ENCODE measurements around the gene EMC10. TPM values are rescaled to one million over a fixed set of nuclear protein-coding genes. Genes with fewer than 3 reads are reported as not detected.
A peak's percentile ranks its signal among the peaks of the same experiment; 100 is the strongest.
"Not testable (repeated sequence)": the region's sequence is repeated elsewhere in the genome, so short reads cannot be mapped to it uniquely, and the experiment has no call there.

The EMC10 gene
- total RNA-seq, 2 experiments from 2014 or later: 33.4 to 34.7 TPM

- CTCF ChIA-PET: interaction anchor here (1.2 kb wide), 1 partner anchor 92 kb away, joined by 3 read pairs; no protein-coding TSS in a partner anchor
- H3K4me3 Mint-ChIP-seq: no peak overlapping the region
- no peak overlapping the region for H3K27ac Mint-ChIP-seq
- DNase-seq: no peak
- H3K27me3 Mint-ChIP-seq: peaks cover 8% of the 10 kb centered on the region
- intact Hi-C loops (cut with DNase I, micrococcal nuclease): no loop called here
- POLR2A ChIA-PET: no interaction called here
- H3K4me1 Mint-ChIP-seq: no peaks in the 10 kb centered on the region
- H3K36me3 Mint-ChIP-seq (ENCODE audit: low read depth): no peaks in the 10 kb centered on the region
- no peak for ATAC-seq
- no peaks in the 10 kb centered on the region for H3K9me3 Mint-ChIP-seq (ENCODE audit: low read depth)
These were observed 9.6 kb upstream of the EMC10 start for GRCh38 chr19:50466706-50467039.

- H3K4me1 Mint-ChIP-seq: no peaks in the 10 kb centered on the region
- no peaks in the 10 kb centered on the region for H3K36me3 Mint-ChIP-seq (ENCODE audit: low read depth)
- ATAC-seq (no peak), DNase-seq (no peak)
- intact Hi-C loops (cut with DNase I, micrococcal nuclease): no loop called here
- H3K27me3 Mint-ChIP-seq: peaks cover 8% of the 10 kb centered on the region
- H3K4me3 Mint-ChIP-seq: no peak overlapping the region
- H3K27ac Mint-ChIP-seq: no peak overlapping the region
- no peaks in the 10 kb centered on the region for H3K9me3 Mint-ChIP-seq (ENCODE audit: low read depth)
- POLR2A ChIA-PET: no interaction called here
- CTCF ChIA-PET: interaction anchor here (1.1 to 1.2 kb wide), 2 partner anchors 44 to 92 kb away, joined by 3 read pairs; partner anchors contain the start of gene JOSD2
These were observed 8.7 kb upstream of the EMC10 start for GRCh38 chr19:50467566-50467965.

DNA sequence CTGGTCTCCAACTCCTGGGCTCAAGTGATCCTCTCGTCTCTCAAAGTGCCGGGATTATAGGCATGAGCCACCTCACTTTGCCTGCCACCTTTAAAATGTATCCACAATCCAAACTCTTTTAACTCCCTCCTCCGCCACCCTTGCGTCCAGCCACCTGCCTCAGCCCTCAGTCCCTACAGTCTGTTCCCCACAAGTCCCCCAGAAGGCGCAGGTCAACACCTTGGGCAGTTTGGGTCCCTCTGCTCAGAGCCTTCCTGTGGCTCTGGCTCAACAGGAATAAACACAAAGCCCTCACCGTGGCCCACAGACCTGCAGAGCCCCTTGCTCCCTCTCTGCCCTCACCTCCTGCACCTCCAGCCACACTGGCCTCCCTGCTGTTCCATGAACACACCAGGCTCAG is 7.5 kb upstream of the EMC10 start:
- CTCF ChIA-PET: interaction anchor here (0.6 kb wide), 1 partner anchor 25 kb away, joined by 3 read pairs; no protein-coding TSS in a partner anchor

DNA sequence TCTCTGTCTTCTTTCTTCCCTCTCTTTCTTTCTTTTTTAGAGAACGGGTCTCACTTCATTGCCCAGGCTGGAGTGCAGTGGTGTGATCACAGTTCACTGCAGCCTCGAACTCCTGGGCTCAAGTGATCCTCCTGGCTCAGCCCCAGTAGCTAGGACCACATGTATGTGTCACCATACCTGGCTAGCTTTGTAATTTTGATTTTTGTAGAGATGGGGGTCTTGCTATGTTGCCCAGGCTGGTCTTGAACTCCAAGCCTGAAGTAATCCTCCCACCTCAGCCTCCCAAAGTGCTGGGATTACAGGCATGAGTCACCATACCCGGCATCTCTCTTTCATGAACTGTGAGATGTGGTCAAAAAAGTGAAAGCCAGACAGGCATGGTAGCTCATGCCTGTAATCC is 3.0 kb upstream of the EMC10 start:
- H3K27ac Mint-ChIP-seq; DNase-seq; H3K27me3 Mint-ChIP-seq; POLR2A ChIA-PET; H3K4me3 Mint-ChIP-seq; ATAC-seq; H3K9me3 Mint-ChIP-seq (ENCODE audit: low read depth); intact Hi-C loops (cut with DNase I, micrococcal nuclease): not testable (repeated sequence)
- CTCF ChIA-PET: interaction anchor here (0.5 kb wide), 2 partner anchors 13 to 16 kb away, joined by 3 to 4 read pairs; no protein-coding TSS in a partner anchor
- peaks cover 14% of the 10 kb centered on the region for H3K4me1 Mint-ChIP-seq
- peaks cover 10% of the 10 kb centered on the region for H3K36me3 Mint-ChIP-seq (ENCODE audit: low read depth)

More for the DNA sequence above, 7.5 kb upstream of the EMC10 start:
- peaks cover 5% of the 10 kb centered on the region for H3K27me3 Mint-ChIP-seq
- POLR2A ChIA-PET: no interaction called here
- H3K9me3 Mint-ChIP-seq (ENCODE audit: low read depth): no peaks in the 10 kb centered on the region
- no peak overlapping the region for H3K4me3 Mint-ChIP-seq
- intact Hi-C loops (cut with DNase I, micrococcal nuclease): no loop called here
- H3K27ac Mint-ChIP-seq: no peak overlapping the region
- DNase-seq: no peak
- H3K36me3 Mint-ChIP-seq (ENCODE audit: low read depth): no peaks in the 10 kb centered on the region
- ATAC-seq: no peak
- no peaks in the 10 kb centered on the region for H3K4me1 Mint-ChIP-seq

DNA sequence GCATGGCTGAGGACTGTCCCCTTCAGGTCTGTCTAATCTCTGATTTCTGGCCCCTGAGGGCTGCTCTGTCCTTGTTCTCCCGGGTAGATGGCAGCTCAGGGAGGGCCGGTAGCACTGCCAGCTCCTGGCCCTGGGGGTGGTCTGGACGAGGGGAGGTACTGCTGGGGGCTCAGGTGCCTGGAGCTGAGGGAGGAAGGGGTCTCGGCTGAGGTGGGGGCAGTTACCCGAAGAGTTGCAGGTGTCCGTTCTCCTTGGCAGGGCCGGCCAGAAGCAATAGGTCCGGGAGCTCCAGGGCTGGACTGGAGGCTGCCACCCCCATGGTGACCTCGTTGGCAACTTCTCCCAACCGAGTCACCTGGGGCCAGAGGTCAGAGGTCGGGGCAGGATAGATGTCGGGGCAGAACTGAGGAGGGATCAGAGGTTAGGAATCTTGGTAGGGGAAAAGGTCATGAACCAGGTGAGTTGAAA is 1.2 kb upstream of the EMC10 start:
- H3K27me3 Mint-ChIP-seq: no peaks in the 10 kb centered on the region
- peaks cover 20% of the 10 kb centered on the region for H3K36me3 Mint-ChIP-seq (ENCODE audit: low read depth)
- H3K27ac Mint-ChIP-seq: peak overlapping the region; percentile 71
- ChIA-PET CTCF (no interaction called here), POLR2A (no interaction called here)
- ATAC-seq (no peak), DNase-seq (no peak)
- intact Hi-C loops (cut with DNase I, micrococcal nuclease): no loop called here
- H3K4me3 Mint-ChIP-seq: peak overlapping the region; percentile 45
- peaks cover 18% of the 10 kb centered on the region for H3K4me1 Mint-ChIP-seq
- no peaks in the 10 kb centered on the region for H3K9me3 Mint-ChIP-seq (ENCODE audit: low read depth)

- POLR2A ChIA-PET: no interaction called here
- CTCF ChIA-PET: no interaction called here
- no peak for ATAC-seq
- peaks cover 18% of the 10 kb centered on the region for H3K4me1 Mint-ChIP-seq
- no peaks in the 10 kb centered on the region for H3K27me3 Mint-ChIP-seq
- peak overlapping the region; percentile 71 for H3K27ac Mint-ChIP-seq
- intact Hi-C loops (cut with DNase I, micrococcal nuclease): loop anchor here (1.0 kb wide), 9 partner anchors 36 to 329 kb away; partner anchors contain the start of genes JOSD2 (in 2 of the 2), NR1H2 (in 1 of the 2) and POLD1 (in 1 of the 2)
- H3K9me3 Mint-ChIP-seq (ENCODE audit: low read depth): no peaks in the 10 kb centered on the region
- peak overlapping the region; percentile 90 for H3K4me3 Mint-ChIP-seq
- DNase-seq: no peak
- H3K36me3 Mint-ChIP-seq (ENCODE audit: low read depth): peaks cover 20% of the 10 kb centered on the region
These were observed 527 bp upstream of the EMC10 start for GRCh38 chr19:50475736-50476223.

DNA sequence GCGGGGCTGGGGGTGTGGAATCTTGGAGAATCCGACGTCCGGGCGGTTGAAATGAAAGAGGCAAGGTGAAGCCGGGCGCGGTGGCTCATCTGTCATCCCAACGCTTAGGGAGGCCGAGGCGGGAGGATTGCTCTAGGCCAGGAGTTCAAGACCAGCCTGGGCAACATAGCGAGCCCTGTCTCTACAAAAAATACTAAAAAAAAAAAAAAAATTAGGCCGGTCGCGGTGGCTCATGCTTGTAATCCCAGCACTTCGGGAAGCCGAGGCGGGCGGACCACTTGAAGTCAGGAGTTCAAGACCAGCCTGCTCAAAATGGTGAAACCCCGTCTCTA is 566 bp downstream of the EMC10 start:
- Mint-ChIP-seq H3K4me1 (peaks cover 18% of the 10 kb centered on the region), H3K9me3 (ENCODE audit: low read depth) (no peaks in the 10 kb centered on the region), H3K36me3 (ENCODE audit: low read depth) (peaks cover 20% of the 10 kb centered on the region), H3K4me3 (peak overlapping the region; percentile 90), H3K27ac (peak overlapping the region; percentile 84), H3K27me3 (no peaks in the 10 kb centered on the region)
- ChIA-PET CTCF (no interaction called here), POLR2A (no interaction called here)
- intact Hi-C loops (cut with DNase I, micrococcal nuclease): loop anchor here (1.0 kb wide), 9 partner anchors 34 to 327 kb away; partner anchors contain the start of genes JOSD2 (in 2 of the 2), NR1H2 (in 1 of the 2) and POLD1 (in 1 of the 2)
- no peak for DNase-seq
- no peak for ATAC-seq

DNA sequence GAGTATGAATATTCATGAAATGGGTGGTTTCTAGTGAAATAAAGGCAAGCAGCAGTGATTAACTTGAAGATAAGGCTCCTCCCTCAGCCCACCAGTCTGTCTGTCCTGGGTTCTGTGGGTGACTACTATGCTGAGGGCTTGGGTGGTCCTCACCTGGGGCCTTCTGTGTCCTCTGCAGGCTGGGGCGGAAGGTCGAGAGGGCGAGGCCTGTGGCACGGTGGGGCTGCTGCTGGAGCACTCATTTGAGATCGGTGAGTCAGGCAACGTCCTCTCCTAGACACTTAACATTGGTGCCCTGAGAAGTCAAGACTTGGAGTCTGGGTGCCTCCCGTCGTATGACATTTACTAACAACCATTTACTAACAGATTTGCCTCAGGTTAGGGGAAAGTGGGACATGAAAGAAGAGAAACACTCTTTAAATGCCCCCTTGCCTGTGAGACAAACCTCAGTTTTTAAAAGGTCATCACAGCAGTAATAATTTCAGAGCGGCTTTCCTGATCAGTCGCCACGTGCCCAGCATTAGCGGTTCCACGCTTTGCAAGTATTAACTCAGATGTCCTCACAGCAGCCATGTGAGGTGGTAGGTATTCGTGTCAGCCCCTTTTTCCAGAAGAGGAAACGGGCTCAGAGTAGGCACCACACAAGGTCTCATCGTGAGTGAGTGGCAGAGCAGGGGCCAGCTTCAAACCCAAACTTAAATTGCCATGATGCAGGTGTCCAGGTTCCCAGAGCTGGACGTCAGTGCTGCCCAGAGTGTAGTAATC is 1.6 kb downstream of the EMC10 start:
- Mint-ChIP-seq H3K4me1 (peaks cover 18% of the 10 kb centered on the region), H3K27ac (peak overlapping the region; percentile 44)
- CTCF ChIA-PET: interaction anchor here (0.6 to 1.5 kb wide), 3 partner anchors 17 to 465 kb away, joined by 3 to 5 read pairs (median 3); no protein-coding TSS in a partner anchor

DNA sequence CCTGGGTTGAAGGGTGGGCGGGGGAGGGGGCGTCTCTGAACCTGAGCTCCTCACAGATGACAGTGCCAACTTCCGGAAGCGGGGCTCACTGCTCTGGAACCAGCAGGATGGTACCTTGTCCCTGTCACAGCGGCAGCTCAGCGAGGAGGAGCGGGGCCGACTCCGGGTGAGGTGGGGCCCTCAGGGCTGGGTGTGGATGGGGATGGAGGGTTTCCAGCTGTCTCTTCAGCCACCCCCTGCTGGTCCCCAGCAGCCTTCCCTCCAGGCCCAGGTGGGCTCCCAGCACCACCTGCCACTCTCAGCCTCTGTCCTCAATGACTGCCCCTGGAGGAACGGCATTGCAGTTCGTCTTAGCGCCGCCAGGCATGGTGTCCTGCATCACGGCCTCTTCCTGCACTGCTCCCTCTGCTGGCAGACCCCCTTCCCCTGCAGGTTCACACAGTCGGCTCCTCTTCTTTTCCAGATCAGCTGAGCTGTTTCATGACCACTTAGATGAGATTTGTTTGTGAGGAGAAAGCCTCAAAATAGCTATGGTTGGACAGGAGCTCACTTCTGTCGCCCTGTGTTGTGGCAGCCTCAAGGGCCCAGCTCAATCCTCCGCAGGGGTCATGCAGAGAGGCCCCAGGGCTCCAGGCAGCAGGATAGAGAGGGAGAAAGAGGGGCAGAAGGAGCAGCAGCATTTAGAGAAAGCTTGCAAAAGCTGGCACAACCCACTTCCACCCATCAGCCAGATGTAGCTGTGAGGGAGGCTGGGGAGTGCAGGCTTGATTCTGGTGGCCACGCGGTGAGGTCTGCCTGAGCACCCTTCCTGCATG is 2.8 kb downstream of the EMC10 start:
- Mint-ChIP-seq H3K9me3 (ENCODE audit: low read depth) (no peaks in the 10 kb centered on the region), H3K36me3 (ENCODE audit: low read depth) (peaks cover 28% of the 10 kb centered on the region), H3K4me3 (no peak overlapping the region), H3K27ac (no peak overlapping the region), H3K27me3 (no peaks in the 10 kb centered on the region), H3K4me1 (peaks cover 18% of the 10 kb centered on the region)
- CTCF ChIA-PET: interaction anchor here (0.6 to 1.5 kb wide), 7 partner anchors 18 to 466 kb away, joined by 3 to 5 read pairs (median 3); partner anchors contain the start of gene POLD1
- POLR2A ChIA-PET: interaction anchor here (0.6 kb wide), 1 partner anchor 144 kb away, joined by 3 read pairs; no protein-coding TSS in a partner anchor
- DNase-seq: peak; percentile 54
- intact Hi-C loops (cut with DNase I, micrococcal nuclease): no loop called here
- ATAC-seq: no peak

More for the DNA sequence above, 1.6 kb downstream of the EMC10 start:
- H3K36me3 Mint-ChIP-seq (ENCODE audit: low read depth): peaks cover 22% of the 10 kb centered on the region
- no peaks in the 10 kb centered on the region for H3K9me3 Mint-ChIP-seq (ENCODE audit: low read depth)
- ATAC-seq (no peak), DNase-seq (no peak)
- POLR2A ChIA-PET: interaction anchor here (0.6 kb wide), 2 partner anchors 143 to 324 kb away, joined by 3 to 4 read pairs; no protein-coding TSS in a partner anchor
- intact Hi-C loops (cut with DNase I, micrococcal nuclease): no loop called here
- H3K27me3 Mint-ChIP-seq: no peaks in the 10 kb centered on the region
- peak overlapping the region; percentile 90 for H3K4me3 Mint-ChIP-seq

DNA sequence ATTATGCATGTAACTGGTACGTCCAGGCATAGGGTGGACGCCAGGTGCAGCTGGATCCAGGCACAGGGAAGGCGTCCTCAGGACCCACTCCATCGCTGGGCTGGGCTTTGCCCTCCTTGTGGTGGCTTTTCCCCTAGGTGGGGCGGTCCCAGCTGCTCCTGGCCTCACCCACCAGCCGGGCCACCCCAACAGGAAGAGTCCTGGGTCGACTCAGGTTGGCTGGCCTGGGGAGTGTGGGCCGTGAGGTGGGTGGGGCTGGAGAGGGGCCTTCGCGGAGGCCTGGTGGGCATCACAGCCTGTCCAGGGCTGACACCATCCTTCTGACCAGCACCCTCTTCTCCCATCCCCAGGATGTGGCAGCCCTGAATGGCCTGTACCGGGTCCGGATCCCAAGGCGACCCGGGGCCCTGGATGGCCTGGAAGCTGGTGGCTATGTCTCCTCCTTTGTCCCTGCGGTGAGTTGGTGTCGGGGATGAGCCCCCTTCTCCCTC is 3.5 kb downstream of the EMC10 start:
- intact Hi-C loops (cut with DNase I, micrococcal nuclease): no loop called here
- Mint-ChIP-seq H3K4me1 (peaks cover 18% of the 10 kb centered on the region), H3K4me3 (no peak overlapping the region), H3K27ac (no peak overlapping the region), H3K27me3 (no peaks in the 10 kb centered on the region), H3K36me3 (ENCODE audit: low read depth) (peaks cover 28% of the 10 kb centered on the region), H3K9me3 (ENCODE audit: low read depth) (no peaks in the 10 kb centered on the region)
- no peak for ATAC-seq
- no peak for DNase-seq
- ChIA-PET POLR2A (no interaction called here), CTCF (interaction anchor here (1.1 to 1.5 kb wide), 4 partner anchors 19 to 243 kb away, joined by 3 to 5 read pairs (median 4); partner anchors contain the start of gene POLD1)

Data from activated CD4-positive, alpha-beta T cell treated with anti-CD3 and anti-CD28 coated beads for 36 hours (primary cell).